GM23338 (cell line): ENCODE results near the gene CST11. TPM values are rescaled to one million over a fixed set of nuclear protein-coding genes. Genes with fewer than 3 reads are reported as not detected.

Source experiments
- ATAC-seq: fragments of 200-7000 bp; cut with Tn5 transposase; 3 replicates; pipeline ENCODE4 v1.9.1; 2020
- DNase-seq: peaks from one replicate; pipeline ENCODE4 v3.0.0-alpha.2; 2015; ENCODE audit warnings: low spot score
- H2AFZ ChIP-seq: fragments of 200-600 bp; sonication (generic); 2 replicates; pipeline ENCODE4 v1.8.0; 2016; ENCODE audit warnings: antibody characterized with exemption, mild to moderate bottlenecking, moderate library complexity
- H3F3A ChIP-seq: fragments of 200-600 bp; sonication (generic); replicated peaks from 2 replicates; pipeline ENCODE4 v1.8.0; 2017; ENCODE audit warnings: antibody characterized with exemption, mixed run types, low read depth
- H3K27ac ChIP-seq: fragments of 200-600 bp; sonication (generic); 2 replicates; pipeline ENCODE4 v1.6.1; 2016; ENCODE audit warnings: low read depth
- H3K27me3 ChIP-seq: fragments of 200-600 bp; sonication (generic); 2 replicates; pipeline ENCODE4 v1.8.0; 2016; ENCODE audit warnings: mild to moderate bottlenecking, mixed run types, moderate library complexity; ENCODE audit not compliant: insufficient read depth
- H3K36me3 ChIP-seq: fragments of 200-600 bp; sonication (generic); 2 replicates; pipeline ENCODE4 v1.8.0; 2016; ENCODE audit warnings: mild to moderate bottlenecking; ENCODE audit not compliant: insufficient read depth
- H3K4me1 ChIP-seq: fragments of 200-600 bp; sonication (generic); 2 replicates; pipeline ENCODE4 v1.8.0; 2016; ENCODE audit warnings: mild to moderate bottlenecking, moderate library complexity; ENCODE audit not compliant: insufficient read depth
- H3K4me2 ChIP-seq: fragments of 200-600 bp; sonication (generic); 2 replicates; pipeline ENCODE4 v1.7.1; 2017; ENCODE audit warnings: mixed run types
- H3K4me3 ChIP-seq: fragments of 200-600 bp; sonication (generic); 2 replicates; pipeline ENCODE4 v1.6.1; 2016; ENCODE audit warnings: mixed run types
- H3K79me2 ChIP-seq: fragments of 200-600 bp; sonication (generic); replicated peaks from 2 replicates; pipeline ENCODE4 v1.8.0; 2017; ENCODE audit warnings: mild to moderate bottlenecking; ENCODE audit not compliant: insufficient read depth
- H3K9me2 ChIP-seq: fragments of 200-600 bp; sonication (generic); 2 replicates; pipeline ENCODE4 v1.8.0; 2017; ENCODE audit not compliant: insufficient read depth
- H4K20me1 ChIP-seq: fragments of 200-600 bp; sonication (generic); replicated peaks from 2 replicates; pipeline ENCODE4 v1.8.0; 2017; ENCODE audit warnings: mild to moderate bottlenecking; ENCODE audit not compliant: insufficient read depth
- H3K27ac Mint-ChIP-seq: 2 replicates; pipeline ENCODE4 v1.8.0; 2020; ENCODE audit warnings: inconsistent platforms, mild to moderate bottlenecking, moderate library complexity, mixed read lengths
- H3K27me3 Mint-ChIP-seq: 3 replicates; pipeline ENCODE4 v1.8.0; 2022; ENCODE audit warnings: low read depth, mild to moderate bottlenecking, moderate library complexity, mixed read lengths, inconsistent platforms; ENCODE audit not compliant: insufficient read depth, poor library complexity
- H3K36me3 Mint-ChIP-seq: 3 replicates; pipeline ENCODE4 v1.8.0; 2021; ENCODE audit warnings: low read depth, mild to moderate bottlenecking, inconsistent platforms, moderate library complexity, mixed read lengths
- H3K4me1 Mint-ChIP-seq: 3 replicates; pipeline ENCODE4 v1.8.0; 2020; ENCODE audit warnings: mild to moderate bottlenecking, inconsistent platforms, mixed read lengths
- H3K4me3 Mint-ChIP-seq: 3 replicates; pipeline ENCODE4 v1.8.0; 2021; ENCODE audit warnings: moderate library complexity, mild to moderate bottlenecking, inconsistent platforms, mixed read lengths
- H3K9me3 Mint-ChIP-seq: 3 replicates; pipeline ENCODE4 v1.8.0; 2020; ENCODE audit warnings: moderate library complexity, mild to moderate bottlenecking, inconsistent platforms, mixed read lengths
- CREB1 ChIP-seq: fragments of 250-450 bp; sonication (Bioruptor Pico); IDR thresholded peaks from 2 replicates; pipeline ENCODE4 v1.5.0; 2020; ENCODE audit warnings: low read depth, mild to moderate bottlenecking, moderate library complexity
- CTCF ChIP-seq, 2 experiments: fragments of 200-600 bp in 1 of 2; sonication (generic) in 1 of 2; conservative IDR thresholded peaks; 2 replicates each; pipeline versions ENCODE4 v1.5.1 to v1.6.1; 2016 to 2017; ENCODE audit warnings: antibody characterized with exemption in 2 of 2, low read depth in 2 of 2, mild to moderate bottlenecking in 2 of 2, moderate library complexity in 1 of 2
- ETS1 ChIP-seq: IDR thresholded peaks from 2 replicates; pipeline ENCODE4 v1.6.1; 2016; ENCODE audit warnings: antibody characterized with exemption
- EZH2 ChIP-seq: fragments of 200-600 bp; sonication (generic); IDR thresholded peaks from one replicate; pipeline ENCODE4 v1.8.0; 2017; ENCODE audit warnings: antibody characterized with exemption, mild to moderate bottlenecking, low read depth; ENCODE audit not compliant: unreplicated experiment
- EZH2phosphoT487 ChIP-seq: fragments of 200-600 bp; sonication (generic); IDR thresholded peaks from one replicate; pipeline ENCODE4 v1.8.1; 2018; ENCODE audit warnings: antibody characterized with exemption; ENCODE audit not compliant: unreplicated experiment
- JUNB ChIP-seq: IDR thresholded peaks from one replicate; pipeline ENCODE4 v1.6.1; 2016; ENCODE audit warnings: antibody characterized with exemption; ENCODE audit not compliant: unreplicated experiment
- NANOG ChIP-seq: IDR thresholded peaks from 2 replicates; pipeline ENCODE4 v1.6.1; 2016; ENCODE audit warnings: antibody characterized with exemption, borderline replicate concordance
- POLR2AphosphoS5 ChIP-seq: IDR thresholded peaks from 2 replicates; pipeline ENCODE4 v1.6.1; 2016; ENCODE audit warnings: antibody characterized with exemption, low read depth
- STAT1 ChIP-seq: IDR thresholded peaks from one replicate; pipeline ENCODE4 v1.6.1; 2016; ENCODE audit warnings: antibody characterized with exemption; ENCODE audit not compliant: unreplicated experiment
- ZNF114 ChIP-seq: fragments of 250-450 bp; sonication (Bioruptor Pico); IDR thresholded peaks from 2 replicates; pipeline ENCODE4 v1.5.0; 2020; ENCODE audit warnings: mild to moderate bottlenecking, moderate library complexity
- ZNF331 ChIP-seq: fragments of 250-450 bp; sonication (Bioruptor Pico); IDR thresholded peaks from 2 replicates; pipeline ENCODE4 v1.5.0; 2020; ENCODE audit warnings: low read depth, mild to moderate bottlenecking, moderate library complexity
- polyA plus RNA-seq: library from polyadenylated mRNA; unstranded; fragments of >200 nt; fragmentation: Nextera tagmentation; extraction: Ambion mirVana; gene quantifications from 2 replicates; pipeline ENCODE4 v1.2.1, GENCODE V29; 2016
- total RNA-seq: library from RNA; depleted of rRNA; stranded (reverse); fragments of >200 nt; shearing (Covaris generic); gene quantifications from 2 replicates; pipeline ENCODE4 v1.2.3, GENCODE V29; 2014
- TF ChIP-seq, protein P1 (sequence below): IDR thresholded peaks from one replicate; pipeline ENCODE4 v1.6.1; 2018; ENCODE audit warnings: antibody characterized with exemption; ENCODE audit not compliant: unreplicated experiment
- TF ChIP-seq, protein P2 (sequence below): fragments of 250-450 bp; sonication (Bioruptor Pico); IDR thresholded peaks from 2 replicates; pipeline ENCODE4 v1.5.0; 2020; ENCODE audit warnings: mild to moderate bottlenecking, moderate library complexity

The CST11 gene
- total and polyA plus RNA-seq, 2 experiments from 2014 or later = not detected

- no peaks in the 10 kb centered on the region for H3K36me3 Mint-ChIP-seq
- H3K27me3 Mint-ChIP-seq = peaks cover 6% of the 10 kb centered on the region
- H3K36me3 ChIP-seq = no peaks in the 10 kb centered on the region
- ATAC-seq (no peak), DNase-seq (no peak)
- no peak overlapping the region for H3K27ac ChIP-seq
- H3K9me2 ChIP-seq = no peaks in the 10 kb centered on the region
- no peaks in the 10 kb centered on the region for H3F3A ChIP-seq
- H3K27ac Mint-ChIP-seq = no peak overlapping the region
- no peak overlapping the region for H3K4me3 ChIP-seq
- H3K4me1 Mint-ChIP-seq = no peaks in the 10 kb centered on the region
- H4K20me1 ChIP-seq = no peaks in the 10 kb centered on the region
- no peak overlapping the region for H3K4me2 ChIP-seq
- H3K27me3 ChIP-seq = no peaks in the 10 kb centered on the region
- H3K4me3 Mint-ChIP-seq = no peak overlapping the region
- no peaks in the 10 kb centered on the region; the same call in 2 of the 3 replicates for H3K9me3 Mint-ChIP-seq
- no peaks in the 10 kb centered on the region for H3K4me1 ChIP-seq
- H2AFZ ChIP-seq = 0 out of 2 replicates have a peak overlapping the region, but pooled peaks have one; percentile 52
- TF ChIP-seq CTCF (conservative IDR thresholded peaks at IDR 0.05; ENCODE audit: low read depth in 2 of 2) (no peak), ZNF331 (CRISPR knock-in tag) (no peak), ETS1 (no peak), CREB1 (no peak), EZH2 (no peak), JUNB (no peak), NANOG (no peak), ZNF114 (no peak), POLR2AphosphoS5 (no peak), STAT1 (no peak), EZH2phosphoT487 (no peak)
- TF ChIP-seq, protein P1, sequence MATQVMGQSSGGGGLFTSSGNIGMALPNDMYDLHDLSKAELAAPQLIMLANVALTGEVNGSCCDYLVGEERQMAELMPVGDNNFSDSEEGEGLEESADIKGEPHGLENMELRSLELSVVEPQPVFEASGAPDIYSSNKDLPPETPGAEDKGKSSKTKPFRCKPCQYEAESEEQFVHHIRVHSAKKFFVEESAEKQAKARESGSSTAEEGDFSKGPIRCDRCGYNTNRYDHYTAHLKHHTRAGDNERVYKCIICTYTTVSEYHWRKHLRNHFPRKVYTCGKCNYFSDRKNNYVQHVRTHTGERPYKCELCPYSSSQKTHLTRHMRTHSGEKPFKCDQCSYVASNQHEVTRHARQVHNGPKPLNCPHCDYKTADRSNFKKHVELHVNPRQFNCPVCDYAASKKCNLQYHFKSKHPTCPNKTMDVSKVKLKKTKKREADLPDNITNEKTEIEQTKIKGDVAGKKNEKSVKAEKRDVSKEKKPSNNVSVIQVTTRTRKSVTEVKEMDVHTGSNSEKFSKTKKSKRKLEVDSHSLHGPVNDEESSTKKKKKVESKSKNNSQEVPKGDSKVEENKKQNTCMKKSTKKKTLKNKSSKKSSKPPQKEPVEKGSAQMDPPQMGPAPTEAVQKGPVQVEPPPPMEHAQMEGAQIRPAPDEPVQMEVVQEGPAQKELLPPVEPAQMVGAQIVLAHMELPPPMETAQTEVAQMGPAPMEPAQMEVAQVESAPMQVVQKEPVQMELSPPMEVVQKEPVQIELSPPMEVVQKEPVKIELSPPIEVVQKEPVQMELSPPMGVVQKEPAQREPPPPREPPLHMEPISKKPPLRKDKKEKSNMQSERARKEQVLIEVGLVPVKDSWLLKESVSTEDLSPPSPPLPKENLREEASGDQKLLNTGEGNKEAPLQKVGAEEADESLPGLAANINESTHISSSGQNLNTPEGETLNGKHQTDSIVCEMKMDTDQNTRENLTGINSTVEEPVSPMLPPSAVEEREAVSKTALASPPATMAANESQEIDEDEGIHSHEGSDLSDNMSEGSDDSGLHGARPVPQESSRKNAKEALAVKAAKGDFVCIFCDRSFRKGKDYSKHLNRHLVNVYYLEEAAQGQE = no peak
- TF ChIP-seq, protein P2, sequence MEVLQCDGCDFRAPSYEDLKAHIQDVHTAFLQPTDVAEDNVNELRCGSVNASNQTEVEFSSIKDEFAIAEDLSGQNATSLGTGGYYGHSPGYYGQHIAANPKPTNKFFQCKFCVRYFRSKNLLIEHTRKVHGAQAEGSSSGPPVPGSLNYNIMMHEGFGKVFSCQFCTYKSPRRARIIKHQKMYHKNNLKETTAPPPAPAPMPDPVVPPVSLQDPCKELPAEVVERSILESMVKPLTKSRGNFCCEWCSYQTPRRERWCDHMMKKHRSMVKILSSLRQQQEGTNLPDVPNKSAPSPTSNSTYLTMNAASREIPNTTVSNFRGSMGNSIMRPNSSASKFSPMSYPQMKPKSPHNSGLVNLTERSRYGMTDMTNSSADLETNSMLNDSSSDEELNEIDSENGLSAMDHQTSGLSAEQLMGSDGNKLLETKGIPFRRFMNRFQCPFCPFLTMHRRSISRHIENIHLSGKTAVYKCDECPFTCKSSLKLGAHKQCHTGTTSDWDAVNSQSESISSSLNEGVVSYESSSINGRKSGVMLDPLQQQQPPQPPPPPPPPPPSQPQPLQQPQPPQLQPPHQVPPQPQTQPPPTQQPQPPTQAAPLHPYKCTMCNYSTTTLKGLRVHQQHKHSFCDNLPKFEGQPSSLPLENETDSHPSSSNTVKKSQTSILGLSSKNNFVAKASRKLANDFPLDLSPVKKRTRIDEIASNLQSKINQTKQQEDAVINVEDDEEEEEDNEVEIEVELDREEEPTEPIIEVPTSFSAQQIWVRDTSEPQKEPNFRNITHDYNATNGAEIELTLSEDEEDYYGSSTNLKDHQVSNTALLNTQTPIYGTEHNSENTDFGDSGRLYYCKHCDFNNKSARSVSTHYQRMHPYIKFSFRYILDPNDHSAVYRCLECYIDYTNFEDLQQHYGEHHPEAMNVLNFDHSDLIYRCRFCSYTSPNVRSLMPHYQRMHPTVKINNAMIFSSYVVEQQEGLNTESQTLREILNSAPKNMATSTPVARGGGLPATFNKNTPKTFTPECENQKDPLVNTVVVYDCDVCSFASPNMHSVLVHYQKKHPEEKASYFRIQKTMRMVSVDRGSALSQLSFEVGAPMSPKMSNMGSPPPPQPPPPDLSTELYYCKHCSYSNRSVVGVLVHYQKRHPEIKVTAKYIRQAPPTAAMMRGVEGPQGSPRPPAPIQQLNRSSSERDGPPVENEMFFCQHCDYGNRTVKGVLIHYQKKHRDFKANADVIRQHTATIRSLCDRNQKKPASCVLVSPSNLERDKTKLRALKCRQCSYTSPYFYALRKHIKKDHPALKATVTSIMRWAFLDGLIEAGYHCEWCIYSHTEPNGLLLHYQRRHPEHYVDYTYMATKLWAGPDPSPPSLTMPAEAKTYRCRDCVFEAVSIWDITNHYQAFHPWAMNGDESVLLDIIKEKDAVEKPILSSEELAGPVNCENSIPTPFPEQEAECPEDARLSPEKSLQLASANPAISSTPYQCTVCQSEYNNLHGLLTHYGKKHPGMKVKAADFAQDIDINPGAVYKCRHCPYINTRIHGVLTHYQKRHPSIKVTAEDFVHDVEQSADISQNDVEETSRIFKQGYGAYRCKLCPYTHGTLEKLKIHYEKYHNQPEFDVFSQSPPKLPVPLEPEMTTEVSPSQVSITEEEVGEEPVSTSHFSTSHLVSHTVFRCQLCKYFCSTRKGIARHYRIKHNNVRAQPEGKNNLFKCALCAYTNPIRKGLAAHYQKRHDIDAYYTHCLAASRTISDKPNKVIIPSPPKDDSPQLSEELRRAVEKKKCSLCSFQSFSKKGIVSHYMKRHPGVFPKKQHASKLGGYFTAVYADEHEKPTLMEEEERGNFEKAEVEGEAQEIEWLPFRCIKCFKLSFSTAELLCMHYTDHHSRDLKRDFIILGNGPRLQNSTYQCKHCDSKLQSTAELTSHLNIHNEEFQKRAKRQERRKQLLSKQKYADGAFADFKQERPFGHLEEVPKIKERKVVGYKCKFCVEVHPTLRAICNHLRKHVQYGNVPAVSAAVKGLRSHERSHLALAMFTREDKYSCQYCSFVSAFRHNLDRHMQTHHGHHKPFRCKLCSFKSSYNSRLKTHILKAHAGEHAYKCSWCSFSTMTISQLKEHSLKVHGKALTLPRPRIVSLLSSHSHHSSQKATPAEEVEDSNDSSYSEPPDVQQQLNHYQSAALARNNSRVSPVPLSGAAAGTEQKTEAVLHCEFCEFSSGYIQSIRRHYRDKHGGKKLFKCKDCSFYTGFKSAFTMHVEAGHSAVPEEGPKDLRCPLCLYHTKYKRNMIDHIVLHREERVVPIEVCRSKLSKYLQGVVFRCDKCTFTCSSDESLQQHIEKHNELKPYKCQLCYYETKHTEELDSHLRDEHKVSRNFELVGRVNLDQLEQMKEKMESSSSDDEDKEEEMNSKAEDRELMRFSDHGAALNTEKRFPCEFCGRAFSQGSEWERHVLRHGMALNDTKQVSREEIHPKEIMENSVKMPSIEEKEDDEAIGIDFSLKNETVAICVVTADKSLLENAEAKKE (CRISPR knock-in tag) = no peak
- H3K79me2 ChIP-seq = no peaks in the 10 kb centered on the region
These were observed 16.0 kb downstream of the CST11 start for GRCh38 chr20:23436681-23437080.
